NCI-H774 (cell line): ENCODE data around the gene CPN1.
"Not testable (repeated sequence)": the region's sequence is repeated elsewhere in the genome, so short reads cannot be mapped to it uniquely, and the experiment has no call there.

Experiments used
- DNase-seq: peaks from one replicate; lab custom pipeline; 2025; lab: John Stamatoyannopoulos, UW

Gene CPN1

DNA sequence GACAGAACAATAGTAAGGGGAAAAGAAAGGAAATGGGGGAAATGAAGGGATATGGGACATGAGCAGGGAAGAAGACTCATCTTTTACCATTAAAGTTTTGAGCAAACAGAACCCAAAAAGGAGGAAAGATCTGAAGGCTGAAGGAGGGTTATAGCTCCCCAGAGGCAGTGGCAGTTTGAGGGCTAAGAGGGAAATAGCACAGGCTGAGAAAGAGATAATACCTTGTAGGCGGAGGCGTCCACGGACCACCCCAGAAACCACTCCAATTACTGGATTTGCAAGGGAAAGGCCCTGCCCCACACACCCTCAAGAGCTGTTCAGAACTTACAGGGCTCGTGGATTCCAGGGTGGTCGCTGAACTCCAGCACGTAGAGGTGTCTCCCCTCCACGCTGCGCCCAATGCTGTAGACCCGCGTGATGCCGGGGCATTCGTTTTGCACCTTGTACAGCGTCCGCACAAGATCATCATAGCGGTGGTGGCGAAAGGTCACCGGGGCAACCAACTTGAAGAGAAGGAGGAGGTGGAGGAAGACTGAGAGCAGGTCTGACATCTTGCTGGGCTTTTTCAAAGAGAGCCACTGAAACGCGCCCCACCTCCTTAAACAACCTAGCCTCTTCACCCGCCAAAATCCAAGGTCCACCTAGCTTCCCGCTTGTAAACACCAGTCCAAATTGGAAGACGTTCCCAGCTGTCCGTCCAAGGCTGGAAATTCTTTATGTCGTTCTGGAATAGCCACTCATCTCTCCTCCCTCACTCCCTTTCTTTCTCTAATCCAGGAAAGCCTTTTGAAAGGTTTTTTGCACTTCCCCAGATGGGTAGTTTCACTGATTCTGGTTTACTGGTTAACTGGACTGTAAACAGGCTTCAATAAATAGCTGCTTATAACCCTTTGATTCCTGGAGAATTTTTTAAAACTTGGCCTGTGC is at the start of gene CPN1:
Gene CPN1, minus strand, starts transcription at position 795 of the 927 bp plus-strand sequence. Its CDS starts 244 bp downstream, at position 551.
- no peak for DNase-seq

DNA sequence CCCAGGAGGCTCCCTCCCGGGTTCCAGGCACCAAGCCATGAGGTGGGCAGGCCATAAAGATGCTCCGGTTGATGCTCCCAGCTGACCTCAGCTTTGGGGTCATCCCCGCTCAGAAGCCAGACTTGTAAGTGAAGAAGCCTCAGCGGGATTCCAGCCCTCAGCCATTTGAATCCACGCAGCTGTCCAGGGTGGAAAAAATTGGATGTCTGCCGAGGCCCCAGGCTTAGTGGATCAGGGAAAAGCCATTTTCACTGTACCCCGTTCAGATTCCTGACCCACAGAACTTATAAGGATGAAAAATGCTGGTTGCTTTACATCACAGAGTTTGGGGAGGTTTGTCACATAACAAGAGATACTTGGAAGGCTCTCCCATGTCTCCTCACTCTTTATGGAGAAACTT is 49.2 kb upstream of the CPN1 start:
- DNase-seq = no peak

DNA sequence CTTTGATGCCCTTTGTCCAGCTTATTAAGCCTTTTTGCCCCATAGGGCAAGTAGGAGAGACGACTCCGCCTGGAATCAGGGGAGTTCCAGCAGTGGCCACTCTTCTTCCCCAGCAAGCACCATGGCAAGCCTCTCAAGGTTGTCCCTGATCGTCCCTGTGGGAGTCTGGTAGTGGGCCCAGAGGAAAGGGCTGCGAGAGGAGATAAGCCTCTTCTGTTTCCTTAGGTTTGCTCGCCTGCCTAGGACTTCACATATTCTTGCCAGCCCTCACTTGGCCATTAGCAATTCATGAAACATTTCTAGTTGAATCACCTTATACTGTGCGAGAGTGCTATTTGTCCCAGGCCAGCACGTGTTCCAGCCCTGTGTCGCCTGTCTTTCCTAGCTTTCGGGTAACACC is 47.8 kb upstream of the CPN1 start:
- no peak for DNase-seq

DNA sequence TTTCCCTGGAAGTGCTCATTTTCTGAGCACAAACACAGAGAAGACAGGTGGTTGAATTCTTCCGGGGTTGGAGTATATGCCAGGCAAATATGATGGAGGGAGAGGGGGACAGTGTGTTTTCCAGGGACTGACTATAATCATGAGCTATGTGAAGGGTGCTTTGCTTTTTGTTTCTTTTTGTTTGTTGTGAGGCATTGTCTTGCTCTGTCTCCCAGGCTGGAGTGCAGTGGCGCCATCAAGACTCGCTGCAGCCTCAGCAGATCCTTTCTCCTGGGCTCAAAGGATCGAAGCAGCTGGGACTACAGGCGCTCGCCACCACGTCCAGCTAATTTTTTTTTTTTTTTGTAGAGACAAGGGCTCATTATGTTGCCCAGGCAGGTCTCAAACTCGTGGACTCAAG is 47.3 kb upstream of the CPN1 start:
- DNase-seq = no peak

DNA sequence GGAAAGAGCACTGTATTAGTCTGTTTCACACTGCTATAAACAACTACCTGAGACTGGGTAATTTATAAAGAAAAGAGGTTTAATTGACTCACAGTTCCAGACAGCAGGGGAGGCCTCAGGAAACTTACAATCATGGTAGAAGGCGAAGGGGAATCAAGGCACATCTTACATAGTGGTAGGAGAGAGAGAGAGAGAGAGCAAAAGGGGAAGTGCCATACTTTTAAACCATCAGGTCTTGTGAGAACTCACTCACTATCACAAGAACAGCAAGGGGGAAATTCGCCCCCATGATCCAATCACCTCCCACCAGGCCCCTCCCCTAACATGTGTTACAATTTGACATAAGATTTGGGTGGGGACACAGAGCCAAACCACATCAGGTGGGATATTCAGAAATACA is 43.7 kb upstream of the CPN1 start:
- DNase-seq = not testable (repeated sequence)

DNA sequence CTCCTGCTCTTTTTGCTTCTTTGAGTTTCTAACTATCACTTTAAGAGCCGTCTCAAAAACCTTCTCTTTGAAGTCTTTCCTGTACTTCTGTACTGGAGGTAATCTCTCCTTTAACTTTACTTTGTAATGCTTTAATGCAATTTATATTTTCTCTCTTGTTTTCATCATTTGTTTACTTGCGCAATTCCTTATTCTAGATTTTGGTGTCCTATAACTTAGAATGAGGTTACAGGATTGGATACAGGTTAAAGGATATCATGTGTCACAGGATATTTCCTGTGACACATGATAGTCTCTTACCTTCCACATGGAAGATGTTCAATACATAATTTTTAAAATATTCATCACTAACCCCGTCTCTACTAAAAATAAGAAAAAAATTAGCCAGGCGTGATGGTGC is 42.4 kb upstream of the CPN1 start:
- DNase-seq = no peak

DNA sequence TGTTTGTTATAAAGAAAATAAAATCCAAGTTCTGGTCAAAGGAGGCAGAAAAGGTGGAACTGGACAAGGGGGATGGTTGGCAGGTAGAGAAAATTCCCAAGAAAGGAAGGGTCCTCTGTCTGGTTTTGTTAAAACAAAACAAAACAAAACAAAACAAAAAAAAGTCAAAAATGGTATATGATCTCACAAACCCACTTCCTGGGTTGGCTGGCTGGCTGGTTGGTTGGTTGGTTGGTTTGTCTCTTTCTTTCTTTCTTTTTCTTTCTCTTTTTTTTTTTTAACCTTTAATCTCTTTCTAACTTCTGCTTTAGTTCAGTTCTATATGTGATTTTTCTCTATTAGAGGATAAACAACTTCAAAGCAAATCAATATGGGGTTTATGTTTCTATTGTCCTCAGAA is 41.1 kb upstream of the CPN1 start:
- DNase-seq = no peak

DNA sequence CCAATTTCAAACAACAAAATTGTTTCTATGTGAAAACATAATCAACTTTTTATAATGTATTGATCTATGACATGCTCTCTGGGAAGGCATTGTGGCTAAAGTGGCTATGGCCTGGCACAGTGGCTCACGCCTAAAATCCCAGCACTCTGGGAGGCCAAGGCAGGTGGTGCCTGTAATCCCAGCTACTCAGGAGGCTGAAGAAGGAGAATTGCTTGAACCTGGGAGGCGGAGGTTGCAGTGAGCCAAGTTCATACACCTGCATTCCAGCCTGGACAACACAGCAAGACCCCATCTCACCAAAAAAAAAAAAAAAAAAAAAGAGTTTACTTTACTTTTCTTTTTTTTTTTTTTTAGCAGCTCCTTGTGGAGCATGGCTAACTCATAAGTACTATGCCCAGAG is 38.9 kb upstream of the CPN1 start:
- DNase-seq = no peak

DNA sequence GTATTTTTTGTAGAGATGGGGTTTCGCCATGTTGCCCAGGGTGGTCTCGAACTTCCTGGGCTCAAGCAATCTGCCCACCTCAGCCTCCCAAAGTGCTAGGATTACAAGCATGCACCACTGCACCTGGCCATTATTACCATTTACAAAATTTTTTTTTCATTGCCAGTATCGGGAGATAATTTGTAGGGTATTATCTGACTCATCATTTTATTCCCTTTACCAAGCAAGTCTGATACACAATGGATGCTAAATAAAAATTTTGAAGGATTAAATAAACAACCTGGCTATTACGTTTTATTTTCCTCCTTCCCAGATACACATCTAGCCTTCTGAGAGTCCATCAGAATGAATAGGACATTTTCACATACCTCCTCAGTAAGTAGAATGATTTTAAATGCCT is 38.1 kb upstream of the CPN1 start:
- no peak for DNase-seq

DNA sequence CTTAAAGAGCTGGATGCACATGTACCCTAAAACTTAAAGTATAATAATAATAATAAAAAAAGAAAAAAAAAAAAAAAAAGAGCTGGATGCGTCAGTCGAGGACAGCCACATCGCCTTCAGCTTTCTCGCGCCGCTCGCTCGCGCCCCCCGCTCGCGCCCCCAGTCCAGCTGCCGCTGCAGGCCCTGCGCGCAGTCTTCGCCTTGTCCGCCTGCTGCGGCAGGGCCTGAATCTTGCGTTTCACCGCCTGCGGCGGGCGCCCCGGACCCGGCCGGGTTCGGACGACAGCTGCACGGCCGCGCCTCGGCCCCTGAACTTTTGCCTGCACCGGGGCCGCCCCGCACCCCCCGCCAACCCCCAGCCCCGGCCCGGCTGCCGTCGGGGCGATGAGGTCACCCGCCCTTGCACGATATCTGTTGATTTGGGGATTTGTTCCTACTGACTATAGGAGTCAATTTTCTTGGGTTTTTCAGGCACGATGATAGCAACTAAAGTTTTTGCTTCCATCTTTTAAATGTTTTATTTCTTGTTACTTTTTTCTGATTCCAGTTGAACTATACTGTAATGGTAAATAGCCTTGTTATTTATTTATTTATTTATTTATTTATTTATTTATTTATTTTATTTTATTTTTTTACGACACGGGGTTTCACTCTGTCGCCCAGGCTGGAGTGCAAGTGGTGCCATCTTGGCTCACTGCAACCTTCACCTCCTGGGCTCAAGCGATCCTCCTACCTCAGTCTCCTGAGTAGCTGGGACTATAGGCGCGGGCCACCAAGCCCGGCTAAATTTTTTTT is 33.5 kb upstream of the CPN1 start:
- DNase-seq = no peak

DNA sequence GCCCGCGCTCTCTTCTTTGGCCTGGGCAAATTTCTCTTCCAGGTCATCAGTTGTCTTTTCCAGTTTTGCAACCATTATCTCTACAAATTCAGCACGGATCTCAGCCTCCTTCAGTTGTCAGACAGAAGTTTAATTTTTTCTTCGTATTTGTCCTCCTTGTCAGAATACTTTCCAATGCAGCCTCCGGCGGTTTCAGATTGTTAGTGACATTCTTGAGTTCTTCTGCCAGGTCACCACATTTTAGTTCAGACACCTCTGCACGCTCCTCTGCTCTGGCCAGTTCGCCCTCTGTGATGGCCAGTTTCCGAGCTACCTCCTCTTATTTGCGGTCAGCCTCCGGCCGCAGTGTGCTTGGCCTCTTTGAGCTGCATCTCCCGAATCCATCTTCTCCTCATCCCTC is 32.8 kb upstream of the CPN1 start:
- DNase-seq = no peak

DNA sequence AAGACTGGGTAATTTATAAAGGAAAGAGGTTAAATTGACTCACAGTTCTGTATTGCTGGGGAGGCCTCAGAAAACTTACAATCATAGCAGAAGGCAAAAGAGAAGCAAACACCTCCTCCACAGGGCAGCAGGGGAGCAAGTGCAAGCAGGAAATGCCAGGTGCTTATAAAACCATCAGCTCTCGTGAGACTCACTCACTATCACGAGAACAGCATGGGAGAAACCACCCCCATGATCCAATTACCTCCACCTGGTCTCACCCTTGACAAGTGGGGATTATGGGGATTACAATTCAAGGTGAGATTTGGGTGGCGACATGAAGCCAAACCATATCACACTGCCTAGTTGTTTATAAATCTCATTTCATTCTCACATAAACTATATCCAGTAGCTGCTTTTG is 28.0 kb upstream of the CPN1 start:
- DNase-seq = no peak

DNA sequence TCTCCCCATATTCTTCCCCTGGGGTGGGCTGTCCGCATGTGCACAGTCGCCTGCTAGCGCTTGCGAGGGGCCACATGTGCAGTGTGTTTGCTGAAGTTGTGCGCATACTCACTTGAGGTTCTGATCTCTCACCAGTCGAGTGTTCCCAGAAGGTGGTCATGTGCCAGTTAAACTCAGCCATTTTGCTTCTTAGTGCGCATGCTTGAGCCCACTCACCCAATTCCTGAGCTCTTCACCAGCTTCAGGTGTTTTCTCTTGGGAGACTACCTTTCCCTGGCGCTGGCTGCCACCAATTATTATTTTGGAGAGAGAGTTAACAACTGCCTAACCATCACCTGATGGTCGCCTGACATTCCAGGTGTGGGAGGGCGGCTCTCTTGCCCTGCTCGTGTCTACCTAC is 25.2 kb upstream of the CPN1 start:
- DNase-seq = no peak

DNA sequence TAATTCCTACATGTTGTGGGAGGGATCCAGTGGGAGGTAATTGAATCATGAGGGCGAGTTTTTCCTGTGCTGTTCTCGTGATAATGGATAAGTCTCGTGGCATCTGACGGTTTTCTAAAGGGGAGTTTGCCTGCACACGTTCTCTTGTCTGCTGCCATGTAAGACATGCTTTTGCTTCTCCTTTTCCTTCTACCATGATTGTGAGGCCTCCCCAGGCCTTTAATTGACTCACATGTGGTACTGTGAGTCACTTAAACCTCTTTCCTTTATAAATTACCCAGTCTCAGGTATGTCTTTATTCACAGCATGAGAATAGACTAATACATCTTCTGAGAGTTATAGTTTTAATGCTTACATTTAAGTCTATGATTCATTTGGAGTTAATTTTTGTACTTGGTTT is 22.6 kb upstream of the CPN1 start:
- DNase-seq = no peak

DNA sequence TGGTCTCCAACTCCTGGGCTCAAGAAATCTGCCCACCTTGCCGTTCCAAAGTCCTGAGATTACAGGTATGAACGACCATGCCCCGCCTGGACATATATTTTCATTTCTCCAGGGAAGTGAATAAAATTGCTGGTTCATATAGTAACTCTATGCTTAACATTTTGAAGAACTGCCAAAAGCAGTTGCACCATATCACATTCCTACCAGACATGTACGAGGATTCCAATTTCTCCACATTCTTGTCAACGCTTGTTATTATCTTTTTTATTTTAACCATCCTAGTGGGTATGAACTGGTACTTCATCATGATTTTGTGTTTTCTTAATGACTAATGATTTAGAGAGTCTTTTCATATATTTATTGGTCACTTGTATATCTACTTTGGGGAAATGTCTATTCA is 21.9 kb upstream of the CPN1 start:
- DNase-seq = no peak

DNA sequence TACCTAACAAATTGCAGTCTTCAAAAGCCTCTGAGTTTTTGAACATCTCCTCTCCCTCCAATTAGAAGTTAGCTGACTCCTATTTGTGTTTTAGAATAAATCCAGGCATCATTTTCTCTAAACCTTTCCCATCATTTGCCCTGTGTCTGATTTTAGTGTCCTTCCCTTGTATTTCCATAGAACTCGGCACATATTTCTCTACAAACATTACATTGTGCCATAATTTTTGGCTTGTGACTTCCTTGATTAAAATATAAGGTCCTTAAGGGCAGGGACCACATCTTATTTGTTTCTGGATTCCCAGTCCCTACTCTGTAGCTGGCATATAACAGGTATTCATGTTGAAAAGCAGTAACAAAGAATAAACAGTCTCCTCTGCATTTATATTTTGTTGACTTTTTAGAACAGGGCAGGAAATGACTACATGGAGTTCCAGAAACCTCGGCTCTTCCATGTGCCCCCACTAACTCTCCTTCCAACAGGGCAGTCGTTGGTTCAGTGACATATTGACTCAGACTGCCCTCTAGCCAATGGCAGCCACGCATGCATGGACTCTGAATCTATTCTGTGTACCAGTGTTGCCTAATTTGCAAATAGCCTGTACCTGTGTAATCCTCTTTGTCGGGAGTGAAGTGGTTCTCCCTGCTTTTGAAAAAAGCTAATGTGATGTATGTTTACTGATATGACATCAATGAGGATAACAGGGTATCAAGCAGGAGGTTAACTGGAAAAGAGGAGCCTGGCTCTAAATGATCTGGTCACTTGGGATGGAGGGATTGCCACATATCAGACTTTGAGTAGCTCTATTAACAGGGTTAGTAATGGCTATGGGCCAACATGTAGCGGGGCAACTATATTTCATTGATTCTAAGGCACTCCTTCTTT is 19.8 kb upstream of the CPN1 start:
- DNase-seq = no peak

DNA sequence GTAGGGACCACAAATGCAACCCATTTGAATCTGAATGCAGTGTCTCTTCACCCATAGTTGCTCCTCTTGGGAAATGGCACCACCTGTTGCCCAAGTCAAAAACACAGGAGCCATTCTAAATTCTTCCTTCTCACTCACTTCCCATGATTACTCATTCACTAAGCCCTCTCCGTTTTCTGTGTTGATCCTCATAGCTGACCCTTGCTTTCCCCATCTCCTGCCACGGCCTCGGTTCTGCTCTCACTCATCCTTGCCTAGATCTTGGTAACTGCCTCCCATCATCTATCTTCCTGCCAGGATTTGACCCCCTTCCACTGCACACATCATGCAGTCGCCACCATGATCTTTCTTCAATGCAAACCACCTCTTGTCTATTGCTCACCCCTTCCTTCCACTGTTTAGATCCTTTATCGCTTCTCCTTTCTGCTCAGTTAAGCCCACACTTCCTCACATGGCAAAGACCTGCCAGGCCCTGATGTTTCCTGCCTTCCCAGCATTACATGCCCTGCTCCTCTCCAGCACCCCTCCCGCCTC is 19.0 kb upstream of the CPN1 start:
- DNase-seq = no peak

DNA sequence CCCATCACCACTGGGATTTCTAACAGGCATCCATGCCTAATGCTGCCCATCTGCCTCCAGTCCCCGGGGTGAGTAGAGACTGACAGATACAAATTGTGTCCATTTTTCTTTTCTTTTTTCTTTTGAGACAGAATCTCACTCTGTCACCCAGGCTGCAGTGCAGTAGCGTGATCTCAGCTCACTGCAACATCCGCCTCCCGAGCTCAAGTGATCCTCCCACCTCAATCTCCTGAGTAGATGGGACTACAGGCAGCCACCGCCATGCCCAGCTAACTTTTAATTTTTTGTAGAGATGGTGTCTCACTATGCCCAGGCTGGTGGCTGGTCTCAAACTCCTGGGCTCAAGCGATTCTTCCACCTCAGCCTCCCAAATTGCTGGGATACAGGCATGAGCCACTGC is 7.6 kb upstream of the CPN1 start:
- no peak for DNase-seq

DNA sequence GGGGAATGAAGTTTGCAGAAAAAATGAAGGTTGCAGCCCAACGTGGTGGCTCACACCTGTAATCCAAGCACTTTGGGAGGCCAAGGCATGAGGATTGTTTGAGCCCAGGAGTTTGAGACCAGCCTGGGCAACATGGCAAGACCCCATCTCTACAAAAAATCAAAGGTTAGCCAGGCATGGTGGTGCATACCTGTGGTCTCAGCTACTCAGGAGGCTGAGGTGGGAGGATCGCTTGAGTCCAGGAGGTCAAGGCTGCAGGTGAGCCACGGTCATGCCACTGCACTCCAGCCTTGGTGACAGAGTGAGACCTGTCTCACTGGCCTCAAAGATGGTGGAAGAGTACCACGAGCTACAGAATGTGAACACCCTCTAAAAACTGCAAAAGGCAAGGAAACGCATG is 5.0 kb upstream of the CPN1 start:
- DNase-seq = not testable (repeated sequence)

DNA sequence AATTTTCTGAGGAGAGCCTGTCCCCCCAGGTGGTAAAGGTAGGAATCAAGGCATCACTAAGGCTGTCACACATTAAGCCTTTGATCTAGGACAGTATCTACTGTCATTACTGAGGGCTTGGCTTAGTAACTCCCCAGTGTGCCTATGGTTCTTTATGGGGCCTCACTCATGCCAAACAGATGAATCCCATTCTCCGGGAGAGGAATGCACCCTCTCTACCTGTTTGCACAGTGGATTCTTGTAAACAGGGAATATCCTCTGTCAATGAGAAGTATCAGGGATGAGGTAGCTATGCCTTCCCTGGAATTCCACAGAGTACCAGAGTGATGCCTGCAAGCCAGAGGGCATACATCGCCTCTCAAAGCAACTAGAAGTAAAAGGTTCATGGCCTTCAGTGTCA is 3.9 kb upstream of the CPN1 start:
- no peak for DNase-seq

DNA sequence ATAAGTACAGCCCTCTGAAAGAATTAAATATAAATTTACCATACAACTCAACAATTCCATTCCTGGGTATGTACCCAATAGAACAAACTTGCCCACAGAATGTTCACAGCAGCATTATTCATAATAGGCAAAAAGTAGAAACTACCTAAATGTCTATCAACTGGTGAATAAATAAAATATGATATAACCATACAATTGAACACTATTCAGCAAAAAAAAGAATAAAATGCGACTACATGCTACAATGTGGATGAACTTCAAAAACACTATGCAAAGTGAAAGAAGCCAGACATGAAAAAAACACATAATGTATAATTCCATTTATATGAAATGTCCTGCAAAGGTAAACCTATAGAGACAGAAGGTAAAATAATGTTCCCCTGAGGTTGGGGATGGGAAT is 2.0 kb upstream of the CPN1 start:
- no peak for DNase-seq

DNA sequence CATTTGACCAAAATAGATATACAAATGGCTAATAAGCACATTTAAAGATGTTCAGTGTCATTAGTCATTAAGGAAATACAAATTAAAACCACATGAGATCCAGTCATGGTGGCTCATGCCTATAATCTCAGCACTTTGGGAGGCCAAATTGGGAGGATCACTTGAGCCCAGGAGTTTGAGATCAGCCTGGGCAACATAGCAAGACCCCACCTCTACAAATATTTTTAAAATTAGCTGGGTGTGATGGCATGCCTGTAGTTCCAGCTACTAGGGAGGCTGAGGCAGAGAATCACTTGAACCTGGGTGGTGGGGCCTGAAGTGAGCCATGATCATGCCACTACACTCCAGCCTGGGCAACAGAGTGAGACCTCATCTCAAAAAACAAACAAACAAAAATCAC is 607 bp upstream of the CPN1 start:
- not testable (repeated sequence) for DNase-seq
